HS-27A (cell line): ENCODE data around the gene BMAL1.

ENCODE experiments used
- DNase-seq: peaks from one replicate; pipeline ENCODE4 v3.0.0-alpha.2; 2012; ENCODE audit warnings: low read depth, missing footprints

The BMAL1 gene

GRCh38 chr11:13343931-13344717 lies 66.5 kb downstream of the BMAL1 start:
- DNase-seq = peak; percentile 50

- DNase-seq = no peak
These were observed 67.2 kb downstream of the BMAL1 start for GRCh38 chr11:13344818-13345217.

- DNase-seq = no peak
These were observed 68.9 kb downstream of the BMAL1 start for GRCh38 chr11:13346470-13346869.

- no peak for DNase-seq
These were observed 70.3 kb downstream of the BMAL1 start for GRCh38 chr11:13347901-13348300.

- DNase-seq = no peak
These were observed 70.7 kb downstream of the BMAL1 start for GRCh38 chr11:13348305-13348704.

GRCh38 chr11:13349046-13349445 lies 71.5 kb downstream of the BMAL1 start:
- no peak for DNase-seq

GRCh38 chr11:13349581-13349980 lies 72.0 kb downstream of the BMAL1 start:
- DNase-seq = no peak

GRCh38 chr11:13352711-13353110 lies 75.1 kb downstream of the BMAL1 start:
- DNase-seq = no peak

- DNase-seq = no peak
These were observed 76.7 kb downstream of the BMAL1 start for GRCh38 chr11:13354335-13354734.

- no peak for DNase-seq
These were observed 77.6 kb downstream of the BMAL1 start for GRCh38 chr11:13355191-13355590.

- DNase-seq = no peak
These were observed 79.6 kb downstream of the BMAL1 start for GRCh38 chr11:13357232-13357631.

GRCh38 chr11:13358596-13359270 lies 81.1 kb downstream of the BMAL1 start:
- DNase-seq = no peak

- DNase-seq = no peak
These were observed 85.1 kb downstream of the BMAL1 start for GRCh38 chr11:13362596-13363109.

GRCh38 chr11:13364388-13364787 lies 86.8 kb downstream of the BMAL1 start:
- DNase-seq = no peak

- no peak for DNase-seq
These were observed 88.9 kb downstream of the BMAL1 start for GRCh38 chr11:13366266-13367026.

GRCh38 chr11:13367115-13367514 lies 89.5 kb downstream of the BMAL1 start:
- no peak for DNase-seq

- DNase-seq = peak; percentile 65
These were observed 90.5 kb downstream of the BMAL1 start for GRCh38 chr11:13368041-13368446.

- no peak for DNase-seq
These were observed 95.6 kb downstream of the BMAL1 start for GRCh38 chr11:13373216-13373615.

GRCh38 chr11:13375798-13376197 lies 98.2 kb downstream of the BMAL1 start:
- DNase-seq = no peak

GRCh38 chr11:13376402-13376801 lies 98.8 kb downstream of the BMAL1 start:
- no peak for DNase-seq

GRCh38 chr11:13376838-13377237 lies 99.2 kb downstream of the BMAL1 start:
- no peak for DNase-seq

GRCh38 chr11:13378316-13378715 lies 100.7 kb downstream of the BMAL1 start:
- no peak for DNase-seq

GRCh38 chr11:13380731-13381130 lies 103.1 kb downstream of the BMAL1 start:
- no peak for DNase-seq
